ENCODE results near the gene IPO9.
"Not testable (repeated sequence)": the region's sequence is repeated elsewhere in the genome, so short reads cannot be mapped to it uniquely, and the experiment has no call there.

Gene IPO9

DNA sequence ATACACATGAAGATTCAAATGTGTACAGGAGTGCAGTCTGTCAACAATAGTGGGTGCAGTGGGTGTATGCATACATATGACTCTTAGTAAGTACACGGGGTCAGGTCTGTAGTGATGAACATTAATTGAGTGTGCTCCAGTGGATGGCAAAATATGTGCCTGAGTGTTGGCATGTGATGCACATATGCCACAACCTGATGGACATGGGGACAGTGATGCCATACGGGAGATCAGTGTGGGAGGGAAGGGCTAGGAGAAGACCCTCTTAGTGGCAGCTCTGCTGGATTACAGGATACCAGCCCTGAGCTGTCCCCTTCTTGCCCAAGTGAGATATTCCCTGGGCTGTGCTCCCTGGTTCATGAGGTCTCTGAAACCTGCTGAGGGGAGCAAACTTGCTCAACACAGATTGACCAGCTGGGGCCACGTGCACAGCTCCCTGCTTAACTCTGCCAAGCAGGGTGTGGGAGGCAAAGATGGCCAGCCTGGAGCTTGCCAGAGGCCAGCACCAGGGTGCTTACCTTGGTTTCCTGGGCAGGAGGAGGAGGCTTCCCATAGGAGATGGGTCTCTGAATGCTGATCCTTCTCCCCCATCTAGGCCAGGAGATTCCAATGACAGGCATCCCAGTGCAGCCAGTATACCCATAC is 62.0 kb downstream of the IPO9 start:
- FAIRE-seq, result no peak

DNA sequence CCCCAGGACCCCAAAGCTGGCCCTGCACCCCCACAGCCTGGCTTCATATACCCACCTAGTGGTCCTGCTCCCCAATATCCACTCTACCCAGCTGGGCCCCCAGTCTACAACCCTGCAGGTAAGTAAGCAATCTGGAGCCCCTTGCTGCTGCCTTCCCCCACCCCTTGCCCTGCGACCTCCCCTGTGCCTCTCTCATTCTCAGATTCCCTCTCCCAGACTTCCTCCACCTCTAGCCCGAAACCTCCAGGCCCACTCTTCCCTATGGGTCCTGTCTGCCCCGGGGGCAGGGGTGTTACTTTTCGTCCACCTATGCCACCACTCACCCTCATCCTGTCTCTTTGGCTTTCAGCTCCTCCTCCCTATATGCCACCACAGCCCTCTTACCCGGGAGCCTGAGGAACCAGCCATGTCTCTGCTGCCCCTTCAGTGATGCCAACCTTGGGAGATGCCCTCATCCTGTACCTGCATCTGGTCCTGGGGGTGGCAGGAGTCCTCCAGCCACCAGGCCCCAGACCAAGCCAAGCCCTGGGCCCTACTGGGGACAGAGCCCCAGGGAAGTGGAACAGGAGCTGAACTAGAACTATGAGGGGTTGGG is 62.6 kb downstream of the IPO9 start:
- no peak for FAIRE-seq

DNA sequence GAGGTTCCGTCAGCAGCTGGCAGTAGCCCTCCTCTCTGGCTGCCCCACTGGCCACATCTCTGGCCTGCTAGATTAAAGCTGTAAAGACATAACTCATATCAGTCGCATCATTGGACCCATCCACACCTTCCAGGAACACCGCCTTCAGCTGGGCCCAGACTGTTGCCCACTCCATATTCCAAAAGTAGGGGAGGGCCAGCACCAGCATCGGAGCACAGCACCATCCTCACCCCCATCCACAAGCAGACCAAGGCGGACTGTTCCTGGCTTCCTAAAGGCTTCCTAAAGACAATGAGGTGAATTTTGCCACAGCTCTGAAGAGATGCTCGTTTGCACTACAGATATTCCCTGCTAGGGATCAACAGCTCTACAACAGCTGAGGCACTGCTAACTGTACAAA is 63.3 kb downstream of the IPO9 start:
- FAIRE-seq, result no peak

DNA sequence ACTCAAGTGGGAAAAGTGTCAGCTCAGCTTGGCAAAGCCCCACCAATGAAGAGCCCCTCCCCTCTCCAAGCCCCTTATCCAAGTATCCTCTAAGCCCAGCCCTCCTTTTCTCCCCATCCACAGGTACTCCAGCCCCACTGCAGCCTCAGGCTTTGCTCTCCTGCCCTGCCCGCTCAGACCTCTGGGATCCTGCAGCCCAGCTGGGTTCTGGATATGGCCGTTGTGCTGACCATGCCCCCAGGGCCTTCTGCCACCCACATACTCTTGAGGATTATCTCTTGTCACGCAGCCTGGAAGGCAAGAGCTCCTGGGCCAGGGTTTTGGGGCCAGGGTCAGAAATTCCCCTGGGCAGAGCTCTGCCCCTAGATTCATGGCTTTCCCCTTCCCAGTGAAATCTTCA is 64.5 kb downstream of the IPO9 start:
- no peak for FAIRE-seq

DNA sequence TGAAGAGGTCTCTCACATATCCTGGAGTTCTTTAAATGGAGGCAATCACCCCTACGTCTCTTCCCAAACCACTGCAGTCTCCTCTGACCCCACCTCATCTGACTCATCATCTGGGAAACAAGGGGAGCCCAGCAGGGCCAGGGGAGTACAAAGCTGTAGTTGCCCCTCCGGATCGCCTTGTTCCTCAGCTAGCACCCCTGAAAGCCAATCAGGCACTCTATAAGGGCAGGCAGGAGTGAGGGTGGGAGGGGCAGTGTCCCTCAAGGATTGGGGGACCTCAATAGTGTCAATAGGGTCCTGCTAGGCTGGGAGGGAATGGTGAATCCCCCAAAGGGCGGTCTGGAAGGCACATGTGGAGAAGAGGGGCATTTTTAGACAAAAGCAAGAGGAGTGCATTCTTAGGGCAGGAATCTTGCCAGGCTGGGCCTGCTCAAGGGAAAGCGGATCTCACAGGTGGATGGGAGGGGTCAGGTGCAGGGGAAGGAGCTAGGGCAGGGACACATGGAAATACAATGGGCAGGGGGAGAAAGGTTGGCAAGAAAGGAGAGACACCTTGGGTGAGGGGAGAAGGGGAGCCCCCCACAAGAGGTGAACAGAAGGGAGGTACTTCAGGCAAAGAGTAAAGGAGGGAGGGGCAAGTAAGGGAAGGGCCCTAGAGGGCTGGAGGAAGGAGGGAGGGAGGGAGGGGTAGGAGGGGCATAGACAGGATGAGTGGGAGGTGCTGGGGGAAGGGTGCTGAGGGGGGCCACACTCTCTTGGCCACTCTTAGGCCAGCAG is 65.6 kb downstream of the IPO9 start:
- FAIRE-seq, result no peak

DNA sequence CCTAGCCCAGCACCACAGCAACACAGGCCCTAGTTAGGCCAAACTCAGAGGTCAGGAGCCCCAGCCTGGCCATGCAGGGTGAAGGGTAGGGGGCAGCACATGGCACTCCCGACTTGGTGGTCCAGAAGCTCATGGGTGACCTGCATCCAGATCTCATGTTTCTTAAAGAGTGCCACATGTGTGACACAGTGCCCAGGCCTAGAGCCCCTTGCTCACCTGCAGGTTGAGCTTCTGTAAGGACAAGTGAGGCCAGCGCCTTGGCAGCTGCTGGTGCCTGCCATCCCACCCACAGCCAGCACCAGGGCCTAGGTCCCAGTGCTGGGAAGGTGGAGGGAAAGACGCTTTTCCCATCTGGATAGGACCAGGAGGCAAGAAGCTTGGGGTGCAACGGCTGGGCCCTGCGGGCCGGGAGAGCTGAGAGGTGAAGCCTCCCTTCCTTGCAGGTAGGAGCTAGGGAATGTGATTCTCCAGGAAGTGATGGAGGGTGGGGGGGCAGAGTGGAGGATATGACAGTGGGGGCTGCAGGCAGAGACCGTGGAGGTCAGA is 66.2 kb downstream of the IPO9 start:
- FAIRE-seq, result no peak

DNA sequence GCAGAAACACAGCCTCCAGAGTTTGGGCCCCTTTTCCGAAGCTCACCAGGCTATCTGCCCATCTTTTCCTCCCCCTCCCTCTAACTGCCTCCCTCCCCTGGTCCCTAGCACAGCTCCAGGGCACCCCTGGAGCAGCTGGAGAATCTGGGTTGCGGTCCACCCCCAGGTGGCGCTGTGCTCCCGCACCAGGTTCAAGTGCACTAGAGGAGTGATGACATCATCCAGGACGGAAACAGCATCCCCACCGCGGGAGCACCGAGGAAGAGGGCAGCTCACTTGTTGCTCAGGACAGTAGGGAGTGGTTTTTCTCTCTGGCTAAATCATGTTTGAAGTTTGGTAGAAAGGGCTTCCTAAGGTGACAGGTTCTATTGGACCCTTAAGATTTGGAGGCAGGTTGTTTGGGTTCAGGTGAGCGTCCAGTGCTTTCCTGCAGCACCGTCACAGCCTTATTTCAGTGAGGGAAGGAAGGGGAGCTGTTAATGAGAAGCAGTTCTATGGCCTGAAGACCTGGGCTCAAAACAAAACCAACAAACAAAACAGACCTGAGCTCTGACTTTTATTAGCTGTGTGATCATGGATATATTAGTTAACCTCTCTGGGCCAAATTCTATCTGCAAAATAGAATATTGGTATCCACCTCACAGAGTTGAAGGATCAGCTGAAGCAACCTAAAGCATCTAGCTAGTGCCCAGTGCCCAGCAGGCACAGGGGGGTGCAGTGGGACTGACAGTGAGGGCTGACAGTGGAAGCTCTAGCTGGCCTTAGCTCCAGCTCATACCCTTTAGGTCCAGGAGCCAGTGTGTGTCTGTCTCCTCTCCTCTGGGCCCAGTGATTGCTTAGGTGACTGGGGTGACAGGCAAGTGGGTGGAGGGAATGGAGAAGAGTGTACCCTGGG is 67.2 kb downstream of the IPO9 start:
- no peak for FAIRE-seq

DNA sequence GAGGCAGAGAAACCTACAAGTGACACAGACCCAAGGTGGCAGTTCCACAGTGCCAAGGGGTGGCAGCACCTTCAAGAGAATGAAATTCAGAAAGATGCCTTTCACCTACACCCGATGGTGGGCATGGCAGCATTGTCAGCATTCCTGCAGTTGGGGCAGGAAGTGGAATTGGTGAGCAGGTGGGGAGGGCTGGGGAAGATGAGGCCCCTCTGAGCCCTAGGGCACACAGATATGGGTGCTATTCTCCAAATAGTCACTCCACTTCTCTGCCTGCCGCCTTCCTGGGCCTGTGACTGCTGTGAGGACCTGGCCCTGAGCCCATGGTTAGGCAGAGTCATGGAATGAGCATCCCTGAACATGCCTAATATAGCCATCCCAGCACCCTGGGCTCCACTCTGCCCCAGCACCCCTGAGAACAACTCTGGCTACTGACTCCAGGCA is 68.0 kb downstream of the IPO9 start:
- FAIRE-seq, result no peak

DNA sequence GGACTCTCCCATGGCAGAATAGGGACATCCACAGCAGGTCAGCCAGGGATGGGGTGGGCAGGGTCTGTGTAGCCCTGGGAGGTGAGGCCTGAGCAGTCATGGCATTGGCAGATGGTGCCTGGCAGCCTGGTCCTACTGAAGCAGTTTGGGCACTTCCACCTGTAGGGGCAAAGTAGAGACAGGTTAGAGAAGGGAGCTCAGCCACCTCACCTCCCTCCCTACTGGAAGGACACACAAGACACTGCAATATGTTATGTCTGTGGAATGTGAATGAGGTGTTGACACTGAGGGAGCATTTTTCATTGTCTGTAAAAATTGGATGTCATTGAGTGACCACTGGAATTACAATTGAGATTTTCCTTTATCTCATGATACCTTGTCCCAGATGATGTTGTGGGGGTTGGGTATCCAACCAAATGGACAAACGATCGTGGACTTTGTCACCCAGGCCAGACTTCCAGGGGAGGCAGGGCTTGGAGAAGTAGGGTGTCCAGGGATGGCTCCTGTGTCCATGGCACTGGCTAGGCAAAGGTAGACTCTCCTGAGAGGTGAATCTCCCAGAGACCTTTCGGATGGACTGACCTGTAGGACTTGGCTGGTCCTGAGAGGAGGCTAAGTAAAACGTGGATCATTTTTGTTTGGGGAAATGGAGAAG is 69.4 kb downstream of the IPO9 start:
- no peak for FAIRE-seq

DNA sequence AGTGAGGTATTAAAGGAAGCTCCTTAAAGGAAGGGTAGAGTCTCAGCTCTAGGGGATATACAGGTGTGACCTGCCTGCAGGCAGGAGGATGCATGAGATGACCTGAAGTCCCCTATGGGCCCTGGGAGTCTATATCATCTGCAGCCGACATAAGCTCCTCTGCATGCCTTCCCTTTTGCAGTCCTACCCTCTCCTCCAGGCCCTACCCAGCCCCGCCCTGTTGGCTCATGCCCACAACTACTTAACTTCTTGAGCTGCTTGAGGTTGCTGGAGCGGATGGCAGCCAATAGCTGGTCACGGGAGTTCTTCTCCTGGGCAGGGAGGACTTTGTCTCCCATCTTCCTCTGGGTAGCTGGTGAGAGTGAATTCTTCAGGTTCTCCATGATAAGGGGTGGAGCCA is 70.0 kb downstream of the IPO9 start:
- no peak for FAIRE-seq

DNA sequence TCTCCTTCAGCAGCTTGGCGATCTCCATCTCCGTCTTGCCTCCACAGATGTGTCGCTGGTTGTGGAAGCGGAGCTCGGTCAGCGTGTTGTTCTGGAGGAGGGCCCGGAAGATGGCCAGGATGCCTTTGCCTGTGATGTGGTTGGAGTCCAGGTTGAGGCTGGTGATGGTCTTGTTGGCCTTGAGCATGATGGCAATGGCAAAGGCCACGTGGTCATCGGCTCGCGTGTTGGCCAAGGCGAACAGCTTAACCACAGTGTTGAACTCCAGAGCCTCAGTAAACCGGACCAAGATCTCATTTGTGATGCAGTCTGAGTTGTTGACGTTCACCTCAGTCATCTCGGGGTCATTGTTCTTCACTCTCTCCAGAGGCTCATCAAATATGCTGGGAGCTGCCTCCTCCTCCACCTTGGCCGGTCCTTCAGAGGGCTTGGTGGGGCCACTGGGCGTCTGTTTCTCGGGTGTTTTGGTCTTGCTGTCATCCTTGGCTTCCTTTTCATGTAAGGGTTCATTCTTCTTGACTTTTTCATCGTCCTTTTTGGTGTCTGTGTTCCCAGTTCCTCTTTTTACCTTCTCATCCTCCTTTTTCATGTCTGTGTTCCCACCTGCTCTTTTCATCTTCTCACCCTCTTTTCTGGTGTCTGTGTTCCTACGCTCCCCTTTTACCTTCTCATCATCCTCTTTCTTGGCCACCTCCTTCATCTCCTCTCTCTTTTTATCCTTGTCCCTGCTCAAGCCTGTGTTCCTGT is 70.9 kb downstream of the IPO9 start:
- FAIRE-seq, result no peak

DNA sequence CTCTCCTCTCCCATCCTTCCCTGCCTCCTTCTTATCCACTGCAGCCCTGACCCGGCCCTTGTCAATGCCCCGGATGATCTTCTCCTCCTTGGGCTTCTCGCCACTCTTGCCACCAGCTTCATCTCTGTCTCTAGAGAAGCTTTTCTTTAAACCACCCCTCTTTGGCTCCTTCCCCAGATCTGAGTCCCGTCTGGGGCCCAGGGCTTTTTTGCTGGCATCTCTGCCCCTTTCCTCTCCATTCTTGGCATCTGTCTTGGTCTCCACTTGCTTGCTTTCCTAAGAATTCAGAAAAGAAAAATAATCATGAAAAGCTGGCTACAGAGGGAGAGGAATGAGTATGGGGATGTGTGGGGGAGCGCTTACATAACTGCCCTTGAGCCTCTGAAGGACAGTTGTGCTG is 71.5 kb downstream of the IPO9 start:
- no peak for FAIRE-seq

DNA sequence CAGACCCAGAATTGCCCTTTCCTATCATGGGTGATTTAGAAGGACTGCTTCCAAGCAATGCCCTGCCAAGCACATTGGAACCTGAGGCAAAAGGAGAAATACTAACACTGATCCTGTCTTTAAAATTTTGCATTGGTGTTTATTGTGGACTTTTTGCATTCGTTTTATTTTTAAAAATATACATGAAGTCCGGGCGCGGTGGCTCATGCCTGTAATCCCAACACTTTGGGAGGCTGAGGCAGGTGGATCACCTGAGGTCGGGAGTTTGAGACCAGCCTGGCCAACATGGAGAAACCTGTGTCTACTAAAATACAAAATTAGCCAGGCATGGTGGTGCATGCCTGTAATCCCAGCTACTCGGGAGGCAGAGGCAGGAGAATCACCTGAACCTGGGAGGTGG is 72.1 kb downstream of the IPO9 start:
- FAIRE-seq, result not testable (repeated sequence)

DNA sequence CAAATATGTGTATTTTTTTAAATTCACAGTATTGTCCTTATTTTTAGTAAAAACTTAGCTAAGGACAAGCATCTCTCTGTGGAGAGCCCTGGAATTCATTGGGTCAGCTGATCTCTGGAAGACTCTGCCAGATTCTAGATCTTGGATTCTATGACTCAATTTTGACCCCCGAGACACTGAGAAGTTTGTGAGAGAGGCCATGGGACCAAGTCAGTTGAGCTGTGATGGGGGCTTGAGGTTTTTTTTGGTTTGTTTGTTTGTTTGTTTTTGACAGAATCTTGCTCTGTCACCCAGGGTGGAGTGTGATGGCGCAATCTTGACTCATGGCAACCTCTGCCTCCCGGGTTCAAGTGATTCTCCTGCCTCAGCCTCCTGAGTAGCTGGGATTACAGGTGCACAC is 73.2 kb downstream of the IPO9 start:
- FAIRE-seq, result no peak

DNA sequence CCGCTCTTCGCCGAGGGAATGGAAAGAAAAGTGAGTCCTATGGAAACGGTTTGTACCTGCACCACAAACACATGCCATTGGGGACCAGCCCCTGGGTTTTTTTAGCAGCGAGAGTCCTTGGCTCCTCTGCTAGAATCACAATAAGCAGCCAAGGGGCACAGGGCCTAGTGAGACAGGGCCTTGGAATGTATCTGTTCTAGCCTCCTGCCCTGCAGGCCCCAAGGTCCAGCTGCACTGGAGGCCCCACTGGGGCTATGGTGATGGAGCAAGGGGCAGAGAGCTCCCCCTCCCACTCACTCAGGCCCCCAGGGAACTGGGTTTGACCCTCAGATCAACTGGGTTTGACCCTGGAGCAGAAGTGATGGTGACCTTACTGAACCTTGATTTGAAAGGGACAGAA is 74.2 kb downstream of the IPO9 start:
- no peak for FAIRE-seq

DNA sequence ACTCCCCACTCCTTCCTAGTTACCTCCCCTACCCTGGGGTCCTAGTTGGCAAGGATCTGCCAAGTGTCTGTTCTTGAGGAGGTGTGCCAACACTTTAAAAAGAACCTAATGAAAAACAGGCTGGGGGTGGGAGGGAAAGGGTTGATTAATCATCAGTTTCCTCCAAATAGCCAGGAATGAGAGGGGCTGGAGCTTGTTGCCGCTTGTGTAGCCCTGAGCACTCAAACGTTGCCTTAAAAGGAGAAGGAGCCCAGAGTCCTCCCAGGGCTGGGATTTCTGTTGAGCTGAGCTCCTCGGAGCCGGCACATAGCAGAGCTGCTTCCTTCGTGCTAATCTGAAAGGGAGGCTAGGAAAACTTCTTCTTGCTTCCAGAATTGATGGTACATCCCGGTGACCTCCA is 75.6 kb downstream of the IPO9 start:
- no peak for FAIRE-seq

DNA sequence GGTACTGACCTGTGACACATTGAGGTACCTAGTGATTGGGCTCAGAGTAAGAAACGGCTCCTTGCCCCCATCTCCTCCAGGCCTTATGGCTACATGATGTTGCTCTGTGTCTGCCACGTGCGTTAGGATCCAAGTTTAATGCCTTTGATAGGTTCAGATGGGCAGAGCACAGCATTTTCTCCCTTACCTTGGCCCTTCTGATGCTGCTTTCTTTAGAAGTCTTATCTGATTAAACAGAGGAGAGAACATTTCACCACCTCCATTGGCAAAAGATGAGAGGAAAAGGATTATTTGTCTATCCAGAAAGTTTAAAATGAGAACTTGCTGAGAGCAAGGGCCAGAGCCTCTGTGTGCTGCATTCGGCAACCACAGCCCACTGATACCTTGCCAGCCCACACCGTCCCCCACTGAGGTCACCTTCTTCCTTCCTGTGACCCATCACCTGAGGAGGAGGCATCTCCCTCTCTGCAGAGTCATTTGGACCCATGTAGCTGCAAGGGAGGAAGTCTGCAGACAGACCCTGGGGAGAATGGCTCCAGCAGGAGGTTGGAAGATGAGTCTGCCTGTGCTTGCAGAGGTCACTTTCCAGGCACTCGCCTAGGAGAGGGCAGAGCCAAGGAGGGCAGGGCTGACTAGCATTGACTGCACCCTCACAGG is 76.4 kb downstream of the IPO9 start:
- no peak for FAIRE-seq

DNA sequence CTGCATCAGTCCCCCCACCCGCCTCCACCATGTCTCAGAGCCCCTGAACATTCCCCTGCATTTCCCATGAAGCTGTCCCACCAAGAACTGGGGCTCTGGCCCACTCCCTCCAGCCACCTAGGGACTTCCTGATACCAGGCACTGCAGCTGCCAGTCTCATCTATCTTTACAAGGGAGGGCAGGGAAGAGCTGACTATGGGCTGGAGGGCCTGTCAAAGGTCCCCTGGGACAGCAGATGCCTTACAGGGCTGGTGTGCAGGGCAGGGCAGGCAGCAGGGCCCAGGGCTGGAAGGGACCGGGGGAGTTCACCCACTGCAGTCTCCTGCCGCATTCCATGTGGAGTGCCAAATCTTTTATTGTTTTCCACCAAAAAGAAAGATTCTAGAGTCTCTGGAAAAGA is 77.4 kb downstream of the IPO9 start:
- no peak for FAIRE-seq

DNA sequence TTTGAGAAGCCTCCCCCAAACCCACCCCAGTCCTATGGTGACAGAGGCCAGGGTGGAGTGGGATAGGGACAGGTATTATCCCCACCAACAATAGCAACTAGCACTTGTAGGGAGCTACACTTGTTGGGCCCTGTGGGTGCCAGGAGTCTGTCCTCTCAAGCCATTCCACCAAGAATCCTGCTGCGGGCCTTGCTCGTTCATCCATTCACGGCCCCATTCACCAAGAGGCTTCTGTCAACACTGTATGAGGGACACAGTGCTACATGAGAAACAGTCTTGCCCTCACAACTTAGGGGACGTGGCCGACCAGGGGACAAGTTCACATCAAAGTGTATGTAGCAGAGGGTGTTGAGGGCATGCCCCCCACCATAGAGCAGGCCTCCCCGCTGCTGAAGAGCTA is 78.7 kb downstream of the IPO9 start:
- no peak for FAIRE-seq

DNA sequence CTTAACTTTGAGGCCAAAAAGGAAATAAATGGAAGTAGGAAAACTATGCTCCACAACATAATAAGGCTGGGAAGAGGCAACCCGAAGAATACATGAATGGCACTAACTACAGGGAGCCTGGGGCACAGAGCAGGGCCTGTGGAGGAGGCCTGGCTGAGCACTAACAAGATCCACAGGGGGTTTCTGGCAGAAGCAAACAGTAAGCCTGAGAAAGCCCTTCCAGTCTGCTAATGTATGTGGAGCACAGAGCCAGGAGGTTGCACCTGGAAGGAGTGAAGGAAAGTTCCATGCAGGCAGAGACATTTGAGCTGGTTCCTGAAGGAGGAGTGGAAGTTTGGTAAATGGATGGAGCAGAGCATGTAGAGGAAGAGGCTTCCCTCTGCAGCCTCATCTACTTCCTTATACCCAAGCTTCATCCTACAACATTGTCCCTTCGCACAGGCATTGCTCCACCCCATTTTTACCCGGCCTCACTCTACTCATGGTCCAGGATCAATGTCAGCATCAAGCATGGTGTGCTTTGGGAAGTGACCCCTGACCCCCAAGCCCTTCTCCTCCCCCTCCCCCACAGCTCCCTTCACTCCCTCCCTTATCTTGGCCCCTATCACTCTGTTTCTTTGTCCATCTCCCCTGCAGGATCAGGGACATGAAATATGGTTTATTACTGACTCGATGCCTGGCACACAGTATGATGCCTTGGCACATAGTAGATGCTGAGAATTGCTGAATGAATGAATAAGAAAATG is 83.0 kb downstream of the IPO9 start:
- no peak for FAIRE-seq

Measured in islet of Langerhans (tissue), 1 donor.